Measurements from ENCODE around the gene IL17RA.
A peak's percentile ranks its signal among the peaks of the same experiment; 100 is the strongest.

Gene IL17RA

DNA sequence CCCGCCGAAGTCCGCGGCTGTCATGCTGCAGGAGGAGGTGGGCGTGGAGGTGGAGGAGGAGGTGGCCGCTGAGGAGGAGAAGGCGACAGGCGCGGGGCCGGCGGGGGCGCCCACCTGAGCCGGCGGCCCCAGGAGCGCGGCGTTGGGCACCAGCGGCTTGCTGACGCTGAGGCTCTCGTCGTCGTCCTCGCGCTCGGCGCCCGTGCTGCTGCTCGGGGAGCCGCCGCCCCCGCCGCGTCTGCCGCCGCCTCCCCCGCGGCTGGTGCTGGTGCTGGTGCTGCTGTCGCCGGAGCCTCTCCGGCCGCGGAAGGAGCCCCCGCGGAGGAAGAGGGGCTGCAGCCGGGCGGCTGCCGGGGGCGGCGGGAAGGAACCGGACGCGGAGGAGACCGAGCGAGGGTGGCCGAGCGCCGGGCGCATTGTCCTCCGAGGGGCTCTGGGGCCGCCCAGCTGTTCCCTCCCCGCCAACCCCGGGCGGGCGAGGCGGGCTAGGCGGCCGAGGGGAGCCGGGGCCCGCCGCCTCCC lies 36.0 kb downstream of the IL17RA start:
- no peak for DNase-seq (ENCODE audit: low read depth)
- H3K4me3 ChIP-seq (ENCODE audit: low read depth, low read length), result peak overlapping the region; percentile 11; the same call in 1 of the 2 replicates

GRCh38 chr22:17121233-17122195 lies 36.7 kb downstream of the IL17RA start, which contains the start of gene TMEM121B:
TMEM121B (minus strand) TSS chr22:17121360; CDS start chr22:17121127, 233 bp downstream.
- TF ChIP-seq CTCF (IDR thresholded peaks at IDR 0.05; ENCODE audit: low read depth, low read length, missing control alignments), result no peak
- DNase-seq (ENCODE audit: low read depth), result no peak
- peak within 1 kb of the TSS; percentile 11; the same call in 1 of the 2 replicates for H3K4me3 ChIP-seq (ENCODE audit: low read depth, low read length)

More for the DNA sequence above, 36.0 kb downstream of the IL17RA start:
- TF ChIP-seq CTCF (IDR thresholded peaks at IDR 0.05; ENCODE audit: low read depth, low read length, missing control alignments), result no peak

DNA sequence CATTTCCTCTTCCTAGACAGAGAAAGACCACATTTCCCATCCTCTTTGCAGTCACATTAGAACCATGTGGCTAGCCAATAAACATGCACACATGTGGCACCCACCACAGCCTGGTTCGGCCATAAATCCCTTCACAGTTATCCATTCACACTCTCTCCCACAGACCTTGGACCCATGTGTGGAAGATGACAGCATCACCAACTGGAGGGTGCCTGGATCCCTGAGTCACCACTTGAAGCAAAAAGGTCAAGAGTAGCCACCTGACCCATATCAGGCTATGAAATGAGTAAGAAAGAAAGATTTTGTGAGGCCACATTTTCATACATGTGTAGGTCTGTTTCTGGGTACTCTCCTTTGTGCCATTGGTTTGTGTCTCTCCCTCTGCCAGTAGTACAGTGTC lies 45.4 kb downstream of the IL17RA start:
- H3K4me3 ChIP-seq (ENCODE audit: low read depth, low read length), result no peak overlapping the region
- DNase-seq (ENCODE audit: low read depth), result no peak
- TF ChIP-seq CTCF (IDR thresholded peaks at IDR 0.05; ENCODE audit: low read depth, low read length, missing control alignments), result no peak

DNA sequence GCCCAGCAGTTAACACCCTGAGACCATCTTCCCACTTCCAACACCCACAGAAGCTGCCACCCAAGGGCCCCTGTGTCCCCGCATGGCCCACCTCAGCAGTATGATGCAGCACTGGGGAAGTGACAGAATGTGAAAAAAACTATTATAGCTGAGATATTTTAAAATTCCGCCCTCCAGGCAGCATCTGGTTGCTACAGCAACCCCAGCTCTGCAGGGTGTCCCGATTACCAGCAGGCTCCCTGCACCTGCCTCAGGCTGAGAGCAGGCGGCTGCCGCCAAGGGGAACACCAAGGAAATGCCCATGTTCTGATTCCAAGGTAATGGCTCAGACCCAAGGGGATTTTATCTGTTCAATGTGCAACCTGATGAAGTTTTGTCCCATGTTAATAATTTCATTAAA lies 46.9 kb downstream of the IL17RA start:
- DNase-seq (ENCODE audit: low read depth), result no peak
- no peak for TF ChIP-seq CTCF (IDR thresholded peaks at IDR 0.05; ENCODE audit: low read depth, low read length, missing control alignments)

DNA sequence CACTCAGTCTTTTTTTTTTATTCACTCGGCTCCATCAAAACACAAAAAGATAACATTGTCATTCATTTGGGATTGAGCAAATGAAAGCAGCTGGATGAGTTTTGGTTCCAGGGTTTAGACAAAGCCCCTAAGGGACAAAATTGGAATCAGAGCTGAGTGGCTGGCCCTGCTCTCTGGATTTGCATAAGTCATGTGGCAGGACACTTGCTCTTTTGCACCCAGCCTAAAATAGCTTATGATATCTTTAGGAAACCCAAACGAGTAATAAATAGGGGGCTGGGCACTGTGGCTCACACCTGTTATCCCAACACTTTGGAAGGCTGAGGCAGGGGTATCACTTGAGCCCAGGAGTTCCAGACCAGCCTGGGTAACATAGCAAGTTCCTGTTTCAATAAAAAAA lies 47.3 kb downstream of the IL17RA start:
- H3K4me3 ChIP-seq (ENCODE audit: low read depth, low read length), result no peak overlapping the region
- DNase-seq (ENCODE audit: low read depth), result no peak
- no peak for TF ChIP-seq CTCF (IDR thresholded peaks at IDR 0.05; ENCODE audit: low read depth, low read length, missing control alignments)

More for the DNA sequence above, 46.9 kb downstream of the IL17RA start:
- no peak overlapping the region for H3K4me3 ChIP-seq (ENCODE audit: low read depth, low read length)

- no peak for DNase-seq (ENCODE audit: low read depth)
- H3K4me3 ChIP-seq (ENCODE audit: low read depth, low read length), result no peak overlapping the region
- no peak for TF ChIP-seq CTCF (IDR thresholded peaks at IDR 0.05; ENCODE audit: low read depth, low read length, missing control alignments)
These were observed 48.3 kb downstream of the IL17RA start for GRCh38 chr22:17133137-17133536.

All from GM12864 (cell line).